Naive thymus-derived CD4-positive, alpha-beta T cell (primary cell): ENCODE data around the gene SYT1. TPM values are rescaled to one million over a fixed set of nuclear protein-coding genes. Genes with fewer than 3 reads are reported as not detected.

Experiments
- ATAC-seq: fragments of 150-1000 bp; cut with Tn5 transposase; 2 replicates; pipeline ENCODE4 v1.10.0; 2021; ENCODE audit warnings: mild to moderate bottlenecking, moderate library complexity
- CTCF ChIA-PET: fragments of 350-600 bp; sonication (Branson Sonifier 250); formaldehyde crosslinking; loops from one replicate; lab custom pipeline; 2021; ENCODE audit warnings: antibody characterized with exemption; lab: Charles Lee
- POLR2A ChIA-PET: fragments of 350-600 bp; sonication (Branson Sonifier 250); formaldehyde crosslinking; loops from one replicate; lab custom pipeline; 2021; ENCODE audit warnings: antibody characterized with exemption, inconsistent platforms; lab: Charles Lee
- DNase-seq, 9 donors: peaks; one replicate each; pipeline versions ENCODE4 v3.0.0 to v3.0.0-alpha.2; 2020 to 2022; ENCODE audit warnings: mixed read lengths in 1 of 9
- H3K27ac ChIP-seq: one replicate; pipeline ENCODE4 v1.7.0; 2013; ENCODE audit warnings: mild to moderate bottlenecking, low read depth, low read length, moderate library complexity
- H3K27me3 ChIP-seq, 2 donors: one replicate each; pipeline ENCODE4 v1.7.0; 2013; ENCODE audit warnings: low read length in 2 of 2, mild to moderate bottlenecking in 2 of 2, moderate library complexity in 2 of 2; ENCODE audit not compliant: control insufficient read depth in 2 of 2, insufficient read depth in 2 of 2
- H3K36me3 ChIP-seq, 3 experiments: 1 replicate in 2 of 3; 2 replicates in 1 of 3; pipeline ENCODE4 v1.7.0; 2013; ENCODE audit warnings: low read length in 3 of 3, mild to moderate bottlenecking in 3 of 3, moderate library complexity in 1 of 3; ENCODE audit not compliant: insufficient read depth in 3 of 3, control insufficient read depth in 2 of 3
- H3K4me1 ChIP-seq, 2 donors: one replicate each; pipeline ENCODE4 v1.7.0; 2013; ENCODE audit warnings: low read length in 2 of 2, mild to moderate bottlenecking in 2 of 2, moderate library complexity in 1 of 2; ENCODE audit not compliant: control insufficient read depth in 2 of 2, insufficient read depth in 2 of 2
- H3K4me3 ChIP-seq: 2 replicates; pipeline ENCODE4 v1.7.0; 2013; ENCODE audit warnings: mild to moderate bottlenecking, low read length
- H3K9me3 ChIP-seq, 3 experiments: 1 replicate in 2 of 3; 2 replicates in 1 of 3; pipeline ENCODE4 v1.7.0; 2013; ENCODE audit warnings: low read length in 3 of 3; ENCODE audit not compliant: control insufficient read depth in 2 of 3
- H3K27ac Mint-ChIP-seq, 9 donors: one replicate each; pipeline ENCODE4 v1.8.0; 2020 to 2022; ENCODE audit warnings: mixed read lengths in 9 of 9, mild to moderate bottlenecking in 8 of 9, moderate library complexity in 5 of 9, inconsistent platforms in 2 of 9
- H3K27me3 Mint-ChIP-seq, 5 donors: one replicate each; pipeline ENCODE4 v1.8.0; 2021 to 2022; ENCODE audit warnings: mixed read lengths in 5 of 5, mild to moderate bottlenecking in 1 of 5
- H3K36me3 Mint-ChIP-seq, 5 donors: one replicate each; pipeline ENCODE4 v1.8.0; 2020 to 2022; ENCODE audit warnings: mixed read lengths in 5 of 5, mild to moderate bottlenecking in 3 of 5, inconsistent platforms in 1 of 5
- H3K4me1 Mint-ChIP-seq, 7 donors: one replicate each; pipeline ENCODE4 v1.8.0; 2020 to 2022; ENCODE audit warnings: mixed read lengths in 7 of 7, mild to moderate bottlenecking in 3 of 7, inconsistent platforms in 1 of 7
- H3K4me3 Mint-ChIP-seq, 10 donors: one replicate each; pipeline ENCODE4 v1.8.0; 2020 to 2022; ENCODE audit warnings: mild to moderate bottlenecking in 10 of 10, mixed read lengths in 10 of 10, moderate library complexity in 6 of 10, inconsistent platforms in 2 of 10
- H3K9me3 Mint-ChIP-seq, 11 donors: one replicate each; pipeline ENCODE4 v1.8.0; 2020 to 2022; ENCODE audit warnings: mixed read lengths in 11 of 11, mild to moderate bottlenecking in 4 of 11, inconsistent platforms in 1 of 11, moderate library complexity in 1 of 11
- intact Hi-C, 2 donors: fragments of 100-400 bp; cut with micrococcal nuclease; formaldehyde crosslinking; loops; one replicate each; pipeline ENCODE4 v1.15.1; 2023
- polyA plus RNA-seq, 2 donors: library from polyadenylated mRNA; unstranded; fragments of 300-500 nt; fragmentation: Illumina TruSeq; gene quantifications; one replicate each; pipeline ENCODE4 v1.2.3, GENCODE V29; 2021
- total RNA-seq, 6 experiments: library from RNA in 5 of 6; stranded (reverse) in 5 of 6; gene quantifications; 1 replicate in 5 of 6; 2 replicates in 1 of 6; pipeline ENCODE4 v1.2.3 and lab custom pipeline; 2021 to 2026

The SYT1 gene
- total and polyA plus RNA-seq, 7 experiments from 2014 or later = 0.98 TPM; not detected in 6

GRCh38 chr12:79347866-79348265 is 483.3 kb downstream of the SYT1 start:
- H3K27ac Mint-ChIP-seq = no peak overlapping the region
- H3K4me3 Mint-ChIP-seq = no peak overlapping the region
- CTCF ChIA-PET = no interaction called here
- peaks cover 0 to 6% (median 0%) of the 10 kb centered on the region in 5 donors for H3K27me3 Mint-ChIP-seq
- intact Hi-C loops = no loop called here
- H3K27me3 ChIP-seq = no peaks in the 10 kb centered on the region
- ATAC-seq (no peak), DNase-seq (no peak)
- H3K27ac ChIP-seq = no peak overlapping the region
- no peaks in the 10 kb centered on the region for H3K4me1 ChIP-seq
- no peaks in the 10 kb centered on the region for H3K4me1 Mint-ChIP-seq
- POLR2A ChIA-PET = no interaction called here
- H3K36me3 ChIP-seq = no peaks in the 10 kb centered on the region
- no peak overlapping the region for H3K4me3 ChIP-seq
- H3K9me3 ChIP-seq = no peaks in the 10 kb centered on the region
- peaks cover 0 to 12% (median 0%) of the 10 kb centered on the region in 11 donors for H3K9me3 Mint-ChIP-seq
- peaks cover 0 to 8% (median 0%) of the 10 kb centered on the region in 5 donors for H3K36me3 Mint-ChIP-seq

- DNase-seq = no peak
- Mint-ChIP-seq H3K9me3 (peaks cover 0 to 16% (median 0%) of the 10 kb centered on the region in 11 donors), H3K4me1 (no peaks in the 10 kb centered on the region), H3K4me3 (no peak overlapping the region), H3K27me3 (peaks cover 0 to 6% (median 0%) of the 10 kb centered on the region in 5 donors), H3K27ac (no peak overlapping the region), H3K36me3 (peaks cover 0 to 8% (median 0%) of the 10 kb centered on the region in 5 donors)
- Histone ChIP-seq H3K4me3 (no peak overlapping the region), H3K27ac (no peak overlapping the region), H3K36me3 (no peaks in the 10 kb centered on the region), H3K4me1 (no peaks in the 10 kb centered on the region), H3K27me3 (no peaks in the 10 kb centered on the region), H3K9me3 (no peaks in the 10 kb centered on the region)
- ChIA-PET CTCF (no interaction called here), POLR2A (no interaction called here)
- intact Hi-C loops = no loop called here
- ATAC-seq = no peak
These were observed 486.7 kb downstream of the SYT1 start for GRCh38 chr12:79351251-79351650.

- Histone ChIP-seq H3K36me3 (no peaks in the 10 kb centered on the region), H3K9me3 (no peaks in the 10 kb centered on the region), H3K4me1 (no peaks in the 10 kb centered on the region), H3K27ac (no peak overlapping the region), H3K27me3 (no peaks in the 10 kb centered on the region), H3K4me3 (no peak overlapping the region)
- POLR2A ChIA-PET = no interaction called here
- ATAC-seq (no peak), DNase-seq (no peak)
- H3K9me3 Mint-ChIP-seq = peaks cover 0 to 7% (median 0%) of the 10 kb centered on the region in 11 donors
- H3K4me3 Mint-ChIP-seq = no peak overlapping the region
- H3K27me3 Mint-ChIP-seq = peaks cover 0 to 5% (median 0%) of the 10 kb centered on the region in 5 donors
- no peak overlapping the region for H3K27ac Mint-ChIP-seq
- CTCF ChIA-PET = no interaction called here
- H3K36me3 Mint-ChIP-seq = no peaks in the 10 kb centered on the region
- intact Hi-C loops = no loop called here
- peaks cover 0 to 1% (median 0%) of the 10 kb centered on the region in 7 donors for H3K4me1 Mint-ChIP-seq
These were observed 491.6 kb downstream of the SYT1 start for GRCh38 chr12:79356216-79356615.

GRCh38 chr12:79357048-79357447 is 492.5 kb downstream of the SYT1 start:
- intact Hi-C loops = no loop called here
- CTCF ChIA-PET = no interaction called here
- no peak for DNase-seq
- Histone ChIP-seq H3K27me3 (no peaks in the 10 kb centered on the region), H3K27ac (no peak overlapping the region), H3K4me3 (no peak overlapping the region), H3K9me3 (no peaks in the 10 kb centered on the region), H3K4me1 (no peaks in the 10 kb centered on the region), H3K36me3 (no peaks in the 10 kb centered on the region)
- Mint-ChIP-seq H3K36me3 (no peaks in the 10 kb centered on the region), H3K27me3 (peaks cover 0 to 5% (median 0%) of the 10 kb centered on the region in 5 donors), H3K4me3 (no peak overlapping the region), H3K9me3 (peaks cover 0 to 7% (median 0%) of the 10 kb centered on the region in 11 donors), H3K27ac (no peak overlapping the region), H3K4me1 (peaks cover 0 to 1% (median 0%) of the 10 kb centered on the region in 7 donors)
- no peak for ATAC-seq
- POLR2A ChIA-PET = no interaction called here

GRCh38 chr12:79358716-79359300 is 494.2 kb downstream of the SYT1 start:
- no peak overlapping the region for H3K27ac ChIP-seq
- no peaks in the 10 kb centered on the region for H3K27me3 ChIP-seq
- H3K4me3 Mint-ChIP-seq = no peak overlapping the region
- peaks cover 0 to 7% (median 0%) of the 10 kb centered on the region in 11 donors for H3K9me3 Mint-ChIP-seq
- DNase-seq (no peak), ATAC-seq (no peak)
- no peak overlapping the region for H3K4me3 ChIP-seq
- CTCF ChIA-PET = no interaction called here
- H3K27ac Mint-ChIP-seq = no peak overlapping the region
- intact Hi-C loops = no loop called here
- no peaks in the 10 kb centered on the region for H3K36me3 ChIP-seq
- H3K4me1 Mint-ChIP-seq = peaks cover 0 to 1% (median 0%) of the 10 kb centered on the region in 7 donors
- no peaks in the 10 kb centered on the region for H3K4me1 ChIP-seq
- no peaks in the 10 kb centered on the region for H3K36me3 Mint-ChIP-seq
- no peaks in the 10 kb centered on the region for H3K9me3 ChIP-seq
- POLR2A ChIA-PET = no interaction called here
- peaks cover 0 to 5% (median 0%) of the 10 kb centered on the region in 5 donors for H3K27me3 Mint-ChIP-seq

GRCh38 chr12:79360286-79360685 is 495.7 kb downstream of the SYT1 start:
- CTCF ChIA-PET = no interaction called here
- H3K9me3 ChIP-seq = no peaks in the 10 kb centered on the region
- Mint-ChIP-seq H3K27ac (no peak overlapping the region), H3K36me3 (no peaks in the 10 kb centered on the region), H3K27me3 (peaks cover 0 to 5% (median 0%) of the 10 kb centered on the region in 5 donors), H3K4me3 (no peak overlapping the region), H3K9me3 (peaks cover 0 to 7% (median 0%) of the 10 kb centered on the region in 11 donors), H3K4me1 (peaks cover 0 to 1% (median 0%) of the 10 kb centered on the region in 7 donors)
- intact Hi-C loops = no loop called here
- H3K4me1 ChIP-seq = no peaks in the 10 kb centered on the region
- H3K36me3 ChIP-seq = no peaks in the 10 kb centered on the region
- H3K4me3 ChIP-seq = no peak overlapping the region
- POLR2A ChIA-PET = no interaction called here
- ATAC-seq (no peak), DNase-seq (no peak)
- no peaks in the 10 kb centered on the region for H3K27me3 ChIP-seq
- no peak overlapping the region for H3K27ac ChIP-seq

GRCh38 chr12:79360936-79361335 is 496.4 kb downstream of the SYT1 start:
- no peaks in the 10 kb centered on the region for H3K36me3 ChIP-seq
- ATAC-seq = no peak
- no peaks in the 10 kb centered on the region for H3K9me3 ChIP-seq
- H3K4me3 ChIP-seq = no peak overlapping the region
- Mint-ChIP-seq H3K36me3 (no peaks in the 10 kb centered on the region), H3K9me3 (peaks cover 0 to 5% (median 0%) of the 10 kb centered on the region in 11 donors), H3K4me1 (peaks cover 0 to 1% (median 0%) of the 10 kb centered on the region in 7 donors), H3K4me3 (no peak overlapping the region), H3K27me3 (peaks cover 0 to 5% (median 0%) of the 10 kb centered on the region in 5 donors), H3K27ac (no peak overlapping the region)
- no peak for DNase-seq
- H3K27me3 ChIP-seq = no peaks in the 10 kb centered on the region
- ChIA-PET CTCF (no interaction called here), POLR2A (no interaction called here)
- no peaks in the 10 kb centered on the region for H3K4me1 ChIP-seq
- intact Hi-C loops = no loop called here
- H3K27ac ChIP-seq = no peak overlapping the region
